Gastrocnemius medialis (tissue), 4 donors: ENCODE measurements around the gene GNAT1.
"Not testable (repeated sequence)": the region's sequence is repeated elsewhere in the genome, so short reads cannot be mapped to it uniquely, and the experiment has no call there.

Experiments used
- CTCF ChIP-seq, 5 experiments: fragments of 450-650 bp in 3 of 5; fragments of 200-600 bp in 2 of 5; sonication (generic) in 2 of 5; IDR thresholded peaks in 4 of 5; conservative IDR thresholded peaks in 1 of 5; 1 replicate in 4 of 5; 2 replicates in 1 of 5; pipeline ENCODE4 v1.5.1; 2016 to 2019; ENCODE audit warnings: antibody characterized with exemption in 5 of 5, mild to moderate bottlenecking in 3 of 5, moderate library complexity in 3 of 5
- POLR2A ChIP-seq, 2 donors: fragments of 450-650 bp; IDR thresholded peaks; one replicate each; pipeline ENCODE4 v1.6.1; 2017; ENCODE audit warnings: antibody characterized with exemption in 2 of 2, mild to moderate bottlenecking in 2 of 2, moderate library complexity in 2 of 2

GRCh38 chr3:50244813-50245212 lies 53.4 kb downstream of the GNAT1 start:
- not testable (repeated sequence) for TF ChIP-seq CTCF (IDR thresholded peaks at IDR 0.05 in 4 of 5, conservative IDR thresholded peaks at IDR 0.05 in 1 of 5); POLR2A (IDR thresholded peaks at IDR 0.05)
